Natural killer cell (primary cell): ENCODE results near the gene NES. TPM values are rescaled to one million over a fixed set of nuclear protein-coding genes. Genes with fewer than 3 reads are reported as not detected.

Experiments
- ATAC-seq, 3 donors: fragments of 150-1000 bp in 2 of 3; fragments of 200-7000 bp in 1 of 3; cut with Tn5 transposase; 1 replicate in 1 of 3; 2 replicates in 2 of 3; pipeline ENCODE4 v1.10.0; 2021; ENCODE audit warnings: mild to moderate bottlenecking in 2 of 3, moderate library complexity in 2 of 3
- DNase-seq, 2 donors: peaks; one replicate each; pipeline versions ENCODE4 v3.0.0 to v3.0.0-alpha.2; 2013 to 2021; ENCODE audit warnings: mixed read lengths in 1 of 2
- H3K27ac ChIP-seq: one replicate; pipeline ENCODE4 v1.5.1; 2013; ENCODE audit warnings: mild to moderate bottlenecking, low read length
- H3K27me3 ChIP-seq: one replicate; pipeline ENCODE4 v1.6.1; 2013; ENCODE audit warnings: low read length; ENCODE audit not compliant: control insufficient read depth, insufficient read depth
- H3K36me3 ChIP-seq: one replicate; pipeline ENCODE4 v1.6.1; 2013; ENCODE audit warnings: low read length; ENCODE audit not compliant: control insufficient read depth, insufficient read depth
- H3K4me1 ChIP-seq: one replicate; pipeline ENCODE4 v1.6.1; 2013; ENCODE audit warnings: low read length; ENCODE audit not compliant: control insufficient read depth, insufficient read depth
- H3K4me3 ChIP-seq: one replicate; pipeline ENCODE4 v1.5.1; 2013; ENCODE audit warnings: low read length
- H3K9me3 ChIP-seq: one replicate; pipeline ENCODE4 v1.6.1; 2013; ENCODE audit warnings: low read length; ENCODE audit not compliant: control insufficient read depth, insufficient read depth
- H3K27ac Mint-ChIP-seq, 2 donors: one replicate each; pipeline ENCODE4 v1.8.0; 2022; ENCODE audit warnings: mild to moderate bottlenecking in 2 of 2, mixed read lengths in 2 of 2, moderate library complexity in 1 of 2
- H3K27me3 Mint-ChIP-seq, 2 donors: one replicate each; pipeline ENCODE4 v1.8.0; 2022; ENCODE audit warnings: low read depth in 2 of 2, mixed read lengths in 2 of 2
- H3K36me3 Mint-ChIP-seq: one replicate; pipeline ENCODE4 v1.8.0; 2022; ENCODE audit warnings: mixed read lengths
- H3K4me1 Mint-ChIP-seq, 2 donors: one replicate each; pipeline ENCODE4 v1.8.0; 2022; ENCODE audit warnings: mixed read lengths in 2 of 2
- H3K4me3 Mint-ChIP-seq: one replicate; pipeline ENCODE4 v1.8.0; 2022; ENCODE audit warnings: mild to moderate bottlenecking, moderate library complexity, mixed read lengths
- H3K9me3 Mint-ChIP-seq, 2 donors: one replicate each; pipeline ENCODE4 v1.8.0; 2022; ENCODE audit warnings: mixed read lengths in 2 of 2
- WGBS: methylation state at CpG from one replicate; pipeline ENCODE4 v1.1.7; 2013; ENCODE audit warnings: missing lambda C conversion rate; ENCODE audit not compliant: insufficient coverage; 5-methylcytosine and 5-hydroxymethylcytosine counted together
- intact Hi-C: fragments of 100-400 bp; cut with micrococcal nuclease; formaldehyde crosslinking; loops from one replicate; pipeline ENCODE4 v1.14.2; 2022
- total RNA-seq, 4 donors: library from RNA; stranded (reverse); fragments of 120-200 nt in 1 of 4; gene quantifications; one replicate each; pipeline versions ENCODE4 v1.2.3 to v1.2.4, GENCODE V29; 2013 to 2022
- TF ChIP-seq, protein P1 (sequence below): fragments of 200-600 bp; IDR thresholded peaks from one replicate; pipeline ENCODE4 v1.8.0; 2022; ENCODE audit warnings: antibody characterized with exemption

NES gene
- total RNA-seq, 3 donors from 2014 or later (not counting 1 experiment from before 2014, with no cell fraction given), result not detected

GRCh38 chr1:156642265-156643048 lies 34.8 kb downstream of the NES start:
- DNase-seq (no peak), ATAC-seq (peak; percentile 1 to 35 (median 18))
- no peaks in the 10 kb centered on the region for H3K9me3 Mint-ChIP-seq
- Histone ChIP-seq H3K27ac (no peak overlapping the region), H3K9me3 (no peaks in the 10 kb centered on the region), H3K4me3 (no peak overlapping the region), H3K36me3 (no peaks in the 10 kb centered on the region), H3K4me1 (peaks cover 24% of the 10 kb centered on the region), H3K27me3 (peaks cover 52% of the 10 kb centered on the region)
- TF ChIP-seq, protein P1, sequence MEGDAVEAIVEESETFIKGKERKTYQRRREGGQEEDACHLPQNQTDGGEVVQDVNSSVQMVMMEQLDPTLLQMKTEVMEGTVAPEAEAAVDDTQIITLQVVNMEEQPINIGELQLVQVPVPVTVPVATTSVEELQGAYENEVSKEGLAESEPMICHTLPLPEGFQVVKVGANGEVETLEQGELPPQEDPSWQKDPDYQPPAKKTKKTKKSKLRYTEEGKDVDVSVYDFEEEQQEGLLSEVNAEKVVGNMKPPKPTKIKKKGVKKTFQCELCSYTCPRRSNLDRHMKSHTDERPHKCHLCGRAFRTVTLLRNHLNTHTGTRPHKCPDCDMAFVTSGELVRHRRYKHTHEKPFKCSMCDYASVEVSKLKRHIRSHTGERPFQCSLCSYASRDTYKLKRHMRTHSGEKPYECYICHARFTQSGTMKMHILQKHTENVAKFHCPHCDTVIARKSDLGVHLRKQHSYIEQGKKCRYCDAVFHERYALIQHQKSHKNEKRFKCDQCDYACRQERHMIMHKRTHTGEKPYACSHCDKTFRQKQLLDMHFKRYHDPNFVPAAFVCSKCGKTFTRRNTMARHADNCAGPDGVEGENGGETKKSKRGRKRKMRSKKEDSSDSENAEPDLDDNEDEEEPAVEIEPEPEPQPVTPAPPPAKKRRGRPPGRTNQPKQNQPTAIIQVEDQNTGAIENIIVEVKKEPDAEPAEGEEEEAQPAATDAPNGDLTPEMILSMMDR, result no peak
- H3K27me3 Mint-ChIP-seq, result peaks cover 71 to 78% of the 10 kb centered on the region in 2 donors
- H3K36me3 Mint-ChIP-seq, result no peaks in the 10 kb centered on the region
- 21% methylated on average over 40 of the region's 40 CpGs for WGBS
- H3K4me1 Mint-ChIP-seq, result peaks cover 8 to 21% of the 10 kb centered on the region in 2 donors
- intact Hi-C loops, result no loop called here
- peak overlapping the region; percentile 72 for H3K4me3 Mint-ChIP-seq
- H3K27ac Mint-ChIP-seq, result no peak overlapping the region

DNA sequence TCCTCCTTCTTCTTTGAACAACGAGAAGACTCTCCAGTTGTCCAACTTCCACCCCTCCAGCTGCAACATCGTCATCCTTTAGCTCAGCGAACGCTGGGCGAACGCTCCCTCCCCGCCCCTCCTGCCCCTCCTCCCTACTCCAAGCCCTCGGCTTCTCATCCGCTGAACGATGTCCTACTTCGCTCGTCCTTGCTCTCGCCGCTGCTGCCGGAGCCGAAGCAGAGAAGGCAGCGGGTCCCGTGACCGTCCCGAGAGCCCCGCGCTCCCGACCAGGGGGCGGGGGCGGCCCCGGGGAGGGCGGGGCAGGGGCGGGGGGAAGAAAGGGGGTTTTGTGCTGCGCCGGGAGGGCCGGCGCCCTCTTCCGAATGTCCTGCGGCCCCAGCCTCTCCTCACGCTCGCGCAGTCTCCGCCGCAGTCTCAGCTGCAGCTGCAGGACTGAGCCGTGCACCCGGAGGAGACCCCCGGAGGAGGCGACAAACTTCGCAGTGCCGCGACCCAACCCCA lies 35.4 kb downstream of the NES start, which contains the start of gene BCAN:
BCAN (plus strand) TSS at position 357 of the 504 bp plus-strand sequence. CDS start 3,938 bp downstream, outside the sequence.
- DNase-seq (peak in 1 of 2 donors; percentile 50), ATAC-seq (peak; percentile 51 to 68 (median 54))
- peak within 1 kb of the TSS; percentile 72 for H3K4me3 Mint-ChIP-seq
- Histone ChIP-seq H3K4me1 (peaks cover 24% of the 10 kb centered on the region), H3K36me3 (no peaks in the 10 kb centered on the region), H3K4me3 (no peak within 1 kb of the TSS), H3K27me3 (peaks cover 50% of the 10 kb centered on the region), H3K27ac (no peak within 1 kb of the TSS), H3K9me3 (no peaks in the 10 kb centered on the region)
- no peaks in the 10 kb centered on the region for H3K9me3 Mint-ChIP-seq
- H3K4me1 Mint-ChIP-seq, result peaks cover 8 to 21% of the 10 kb centered on the region in 2 donors
- under 1% methylated on average over 45 of the region's 46 CpGs for WGBS
- H3K27ac Mint-ChIP-seq, result no peak within 1 kb of the TSS
- TF ChIP-seq, protein P1, result no peak
- H3K27me3 Mint-ChIP-seq, result peaks cover 71 to 77% of the 10 kb centered on the region in 2 donors
- no peaks in the 10 kb centered on the region for H3K36me3 Mint-ChIP-seq
- intact Hi-C loops, result no loop called here

GRCh38 chr1:156640842-156641706 lies 36.1 kb downstream of the NES start:
- Mint-ChIP-seq H3K9me3 (no peaks in the 10 kb centered on the region), H3K4me3 (peak overlapping the region; percentile 60), H3K4me1 (peaks cover 8 to 21% of the 10 kb centered on the region in 2 donors), H3K36me3 (no peaks in the 10 kb centered on the region), H3K27me3 (peaks cover 69 to 81% of the 10 kb centered on the region in 2 donors), H3K27ac (no peak overlapping the region)
- intact Hi-C loops, result no loop called here
- H3K4me3 ChIP-seq, result no peak overlapping the region
- H3K27me3 ChIP-seq, result peaks cover 45% of the 10 kb centered on the region
- no peaks in the 10 kb centered on the region for H3K9me3 ChIP-seq
- ATAC-seq (peak in 1 of 3 donors; percentile 18), DNase-seq (no peak)
- no peak overlapping the region for H3K27ac ChIP-seq
- H3K4me1 ChIP-seq, result peaks cover 24% of the 10 kb centered on the region
- WGBS, result 39% methylated on average over 6 of the region's 6 CpGs
- no peaks in the 10 kb centered on the region for H3K36me3 ChIP-seq
- TF ChIP-seq, protein P1, result no peak
